Hepatocyte (in vitro differentiated cells): ENCODE data around the gene PAX7.

ENCODE experiments used
- CTCF ChIP-seq: fragments of 200-600 bp; sonication (generic); IDR thresholded peaks from 2 replicates; pipeline ENCODE4 v1.5.1; 2016; ENCODE audit warnings: antibody characterized with exemption, mild to moderate bottlenecking; ENCODE audit not compliant: poor library complexity
- EZH2 ChIP-seq: fragments of 200-600 bp; sonication (generic); IDR thresholded peaks from 2 replicates; pipeline ENCODE4 v1.6.1; 2016; ENCODE audit warnings: antibody characterized with exemption, mild to moderate bottlenecking, borderline replicate concordance
- EZH2phosphoT487 ChIP-seq: fragments of 200-600 bp; sonication (generic); IDR thresholded peaks from one replicate; pipeline ENCODE4 v1.6.1; 2018; ENCODE audit warnings: antibody characterized with exemption, mild to moderate bottlenecking, low read depth, moderate library complexity; ENCODE audit not compliant: unreplicated experiment, severe bottlenecking

DNA sequence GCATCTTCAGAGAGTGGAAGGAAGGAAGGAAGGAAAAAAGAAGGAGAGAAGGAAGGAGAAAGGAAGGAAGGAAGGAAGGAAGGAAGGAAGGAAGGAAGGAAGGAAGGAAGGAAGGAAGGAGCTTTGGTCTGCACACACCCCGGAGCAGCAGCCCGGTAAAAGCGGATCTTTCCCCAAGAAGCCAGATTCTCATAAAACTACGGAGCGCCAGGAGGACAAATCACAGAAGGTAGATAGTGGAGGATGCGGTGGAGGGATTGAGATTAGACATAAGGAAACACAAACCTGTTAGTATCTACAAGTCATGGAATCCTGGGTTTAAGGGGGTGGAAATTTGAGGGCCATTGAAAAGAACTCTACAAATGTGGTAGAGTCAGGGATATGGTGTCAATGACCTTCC is 36.7 kb downstream of the PAX7 start:
- no peak for TF ChIP-seq CTCF
- TF ChIP-seq EZH2: no peak
- TF ChIP-seq EZH2phosphoT487: no peak
